HEK293T (cell line): ENCODE data around the gene CWC15.

ENCODE experiments used
- CTCF ChIA-PET: fragments of 350-600 bp; formaldehyde crosslinking; extraction: SDS; loops from one replicate; lab custom pipeline; 2021; ENCODE audit warnings: antibody characterized with exemption, inconsistent platforms; lab: Yijun Ruan, JAX
- POLR2A ChIA-PET: fragments of 350-600 bp; formaldehyde crosslinking; extraction: SDS; loops from one replicate; lab custom pipeline; 2020; ENCODE audit warnings: antibody characterized with exemption, inconsistent platforms; lab: Yijun Ruan, JAX
- DNase-seq: peaks from one replicate; pipeline ENCODE4 v3.0.0; 2012; ENCODE audit warnings: mixed read lengths; ENCODE audit errors: extremely low spot score
- ARNT ChIP-seq: fragments of 450-650 bp; IDR thresholded peaks from 2 replicates; pipeline ENCODE4 v1.6.1; 2017; ENCODE audit warnings: mild to moderate bottlenecking
- BHLHE40 ChIP-seq: fragments of 450-650 bp; IDR thresholded peaks from 2 replicates; pipeline ENCODE4 v1.6.1; 2016; ENCODE audit warnings: mild to moderate bottlenecking, moderate library complexity, borderline replicate concordance
- CTBP1 ChIP-seq: fragments of 450-650 bp; IDR thresholded peaks from 2 replicates; pipeline ENCODE4 v1.6.1; 2016; ENCODE audit warnings: borderline replicate concordance
- ELF4 ChIP-seq: fragments of 450-650 bp; IDR thresholded peaks from 2 replicates; pipeline ENCODE4 v1.6.1; 2017; ENCODE audit warnings: antibody characterized with exemption
- FOXA1 ChIP-seq: fragments of 450-650 bp; IDR thresholded peaks from 2 replicates; pipeline ENCODE4 v1.6.1; 2016; ENCODE audit warnings: mild to moderate bottlenecking
- FOXK2 ChIP-seq: fragments of 450-650 bp; IDR thresholded peaks from 2 replicates; pipeline ENCODE4 v1.6.1; 2016; ENCODE audit warnings: mild to moderate bottlenecking
- FOXM1 ChIP-seq: fragments of 450-650 bp; IDR thresholded peaks from 2 replicates; pipeline ENCODE4 v1.6.1; 2017; ENCODE audit warnings: mild to moderate bottlenecking, borderline replicate concordance
- HDGF ChIP-seq: fragments of 450-650 bp; IDR thresholded peaks from 2 replicates; pipeline ENCODE4 v1.6.1; 2017; ENCODE audit warnings: antibody characterized with exemption, borderline replicate concordance
- L3MBTL2 ChIP-seq: fragments of 450-650 bp; conservative IDR thresholded peaks from 2 replicates; pipeline ENCODE4 v1.6.1; 2016; ENCODE audit warnings: mild to moderate bottlenecking
- LEF1 ChIP-seq: fragments of 450-650 bp; IDR thresholded peaks from 2 replicates; pipeline ENCODE4 v1.6.1; 2017; ENCODE audit warnings: mild to moderate bottlenecking, borderline replicate concordance
- NFRKB ChIP-seq: fragments of 450-650 bp; IDR thresholded peaks from 2 replicates; pipeline ENCODE4 v1.6.1; 2016; ENCODE audit warnings: mild to moderate bottlenecking, moderate library complexity
- PKNOX1 ChIP-seq: fragments of 450-650 bp; IDR thresholded peaks from 2 replicates; pipeline ENCODE4 v1.6.1; 2016
- SP1 ChIP-seq: fragments of 450-650 bp; IDR thresholded peaks from 2 replicates; pipeline ENCODE4 v1.6.1; 2017
- SUZ12 ChIP-seq: fragments of 450-650 bp; IDR thresholded peaks from 2 replicates; pipeline ENCODE4 v1.6.1; 2016; ENCODE audit warnings: mild to moderate bottlenecking
- TARDBP ChIP-seq: fragments of 450-650 bp; IDR thresholded peaks from 2 replicates; pipeline ENCODE4 v1.6.1; 2016
- ZNF384 ChIP-seq: fragments of 450-650 bp; IDR thresholded peaks from 2 replicates; pipeline ENCODE4 v1.6.1; 2016

CWC15 gene

GRCh38 chr11:95003716-95004115 is 30.4 kb upstream of the CWC15 start:
- ChIA-PET POLR2A (no interaction called here), CTCF (no interaction called here)
- DNase-seq = no peak
- no peak for TF ChIP-seq SP1
- no peak for TF ChIP-seq HDGF
- no peak for TF ChIP-seq TARDBP
- no peak for TF ChIP-seq LEF1
- TF ChIP-seq CTBP1 = no peak
- TF ChIP-seq L3MBTL2 = no peak
- TF ChIP-seq FOXA1 = no peak

- DNase-seq = no peak
- POLR2A ChIA-PET = no interaction called here
- CTCF ChIA-PET = no interaction called here
- TF ChIP-seq SUZ12 = no peak
- TF ChIP-seq CTBP1 = no peak
- no peak for TF ChIP-seq TARDBP
- TF ChIP-seq FOXA1 = no peak
Measured at GRCh38 chr11:94998285-94998684, 24.9 kb upstream of the CWC15 start.

GRCh38 chr11:94997437-94997836 is 24.1 kb upstream of the CWC15 start:
- POLR2A ChIA-PET = no interaction called here
- CTCF ChIA-PET = no interaction called here
- TF ChIP-seq FOXK2 = no peak
- TF ChIP-seq LEF1 = no peak
- no peak for TF ChIP-seq FOXA1
- no peak for TF ChIP-seq ARNT
- no peak for TF ChIP-seq SP1
- no peak for TF ChIP-seq ELF4
- TF ChIP-seq FOXM1 = no peak
- no peak for TF ChIP-seq CTBP1
- TF ChIP-seq L3MBTL2 = no peak
- TF ChIP-seq BHLHE40 = no peak
- no peak for TF ChIP-seq TARDBP
- TF ChIP-seq SUZ12 = no peak
- no peak for TF ChIP-seq ZNF384
- no peak for TF ChIP-seq PKNOX1
- no peak for TF ChIP-seq NFRKB
- TF ChIP-seq HDGF = no peak
- DNase-seq = no peak

GRCh38 chr11:94993400-94993943 is 20.1 kb upstream of the CWC15 start:
- POLR2A ChIA-PET = interaction anchor here (1.1 kb wide), 1 partner anchor 20 kb away, joined by 3 read pairs; the partner anchor contains the start of genes CWC15 and KDM4D
- TF ChIP-seq ELF4 = no peak
- TF ChIP-seq L3MBTL2 = no peak
- no peak for TF ChIP-seq ARNT
- TF ChIP-seq NFRKB = no peak
- TF ChIP-seq HDGF = no peak
- TF ChIP-seq FOXK2 = no peak
- no peak for TF ChIP-seq CTBP1
- no peak for TF ChIP-seq SUZ12
- no peak for TF ChIP-seq LEF1
- no peak for TF ChIP-seq PKNOX1
- TF ChIP-seq FOXA1 = no peak
- DNase-seq = no peak
- CTCF ChIA-PET = no interaction called here

GRCh38 chr11:94988748-94989147 is 15.4 kb upstream of the CWC15 start:
- DNase-seq = no peak
- TF ChIP-seq FOXK2 = no peak
- no peak for TF ChIP-seq SUZ12
- no peak for TF ChIP-seq FOXA1
- TF ChIP-seq ARNT = no peak
- ChIA-PET CTCF (no interaction called here), POLR2A (no interaction called here)

GRCh38 chr11:94987378-94987777 is 14.0 kb upstream of the CWC15 start:
- CTCF ChIA-PET = no interaction called here
- POLR2A ChIA-PET = no interaction called here
- no peak for DNase-seq
- TF ChIP-seq TARDBP (no peak), SUZ12 (no peak), FOXA1 (no peak), LEF1 (no peak), BHLHE40 (no peak), ELF4 (no peak), FOXM1 (no peak), HDGF (no peak), FOXK2 (no peak), CTBP1 (no peak), PKNOX1 (no peak), ZNF384 (no peak), SP1 (no peak)

- no peak for DNase-seq
- TF ChIP-seq ELF4 (no peak), PKNOX1 (no peak), L3MBTL2 (no peak), SP1 (no peak), ZNF384 (no peak), CTBP1 (no peak), FOXM1 (no peak), BHLHE40 (no peak), FOXA1 (no peak), NFRKB (no peak), TARDBP (no peak), ARNT (no peak), FOXK2 (no peak), HDGF (no peak), LEF1 (no peak), SUZ12 (no peak)
- ChIA-PET CTCF (no interaction called here), POLR2A (interaction anchor here (1.0 to 4.7 kb wide), 2 partner anchors 14 to 92 kb away, joined by 3 to 35 read pairs; partner anchors contain the start of gene SRSF8)
Measured at GRCh38 chr11:94975599-94975998, 2.2 kb upstream of the CWC15 start.
